IMR-90 (cell line): ENCODE measurements around the gene ABR. TPM values are rescaled to one million over a fixed set of nuclear protein-coding genes. Genes with fewer than 3 reads are reported as not detected.
A peak's percentile ranks its signal among the peaks of the same experiment; 100 is the strongest.

Experiments
- ATAC-seq: fragments of 200-7000 bp; cut with Tn5 transposase; 2 replicates; pipeline ENCODE4 v1.9.1; 2020; ENCODE audit warnings: low read depth, mild to moderate bottlenecking, moderate library complexity
- BruUV-seq: library from RNA; stranded (reverse); fragments of 400-500 nt; replicated peaks from 2 replicates; lab custom pipeline; 2021; lab: Mats Ljungman, UMichigan
- CTCF ChIA-PET: fragments of 300-600 bp; formaldehyde crosslinking; extraction: SDS; loops from one replicate; lab custom pipeline; 2021; ENCODE audit warnings: antibody characterized with exemption; lab: Yijun Ruan, JAX
- POLR2A ChIA-PET: fragments of 300-600 bp; sonication (Branson Sonifier 250); formaldehyde crosslinking; loops from one replicate; lab custom pipeline; 2022; ENCODE audit warnings: antibody characterized with exemption; ENCODE audit not compliant: unreplicated experiment; lab: Charles Lee
- DNase-seq: peaks from one replicate; pipeline ENCODE4 v3.0.0; 2013
- H2AFZ ChIP-seq: replicated peaks from 2 replicates; pipeline ENCODE3; 2013; ENCODE audit warnings: low read length, mild to moderate bottlenecking; ENCODE audit not compliant: poor library complexity
- H2AK5ac ChIP-seq: 2 replicates; pipeline ENCODE4 v1.6.1; 2013; ENCODE audit warnings: low read depth, low read length, inconsistent platforms
- H2AK9ac ChIP-seq: replicated peaks from 2 replicates; pipeline ENCODE3; 2013; ENCODE audit warnings: mild to moderate bottlenecking, low read depth, low read length, moderate library complexity; ENCODE audit not compliant: poor library complexity
- H2BK120ac ChIP-seq: 2 replicates; pipeline ENCODE4 v1.6.1; 2013; ENCODE audit warnings: low read depth, low read length, inconsistent platforms
- H2BK15ac ChIP-seq: 3 replicates; pipeline ENCODE4 v1.6.1; 2013; ENCODE audit warnings: low read depth, low read length, inconsistent platforms
- H2BK20ac ChIP-seq: 2 replicates; pipeline ENCODE4 v1.6.1; 2013; ENCODE audit warnings: low read depth, mild to moderate bottlenecking, inconsistent platforms, low read length, moderate library complexity
- H2BK5ac ChIP-seq: 2 replicates; pipeline ENCODE4 v1.6.1; 2013; ENCODE audit warnings: mild to moderate bottlenecking, low read depth, low read length, inconsistent platforms; ENCODE audit not compliant: poor library complexity, severe bottlenecking
- H3K14ac ChIP-seq: replicated peaks from 2 replicates; pipeline ENCODE4 v1.6.1; 2013; ENCODE audit warnings: low read depth, low read length, inconsistent platforms
- H3K18ac ChIP-seq: 2 replicates; pipeline ENCODE4 v1.6.1; 2013; ENCODE audit warnings: low read depth, low read length, control low read depth
- H3K23ac ChIP-seq: 2 replicates; pipeline ENCODE4 v1.6.1; 2013; ENCODE audit warnings: low read depth, low read length, inconsistent platforms
- H3K27ac ChIP-seq: 2 replicates; pipeline ENCODE4 v1.5.1; 2013; ENCODE audit warnings: mild to moderate bottlenecking, control low read depth, low read length; ENCODE audit not compliant: insufficient read depth
- H3K27me3 ChIP-seq: 2 replicates; pipeline ENCODE4 v1.6.1; 2013; ENCODE audit warnings: low read length; ENCODE audit not compliant: control insufficient read depth, insufficient read depth
- H3K36me3 ChIP-seq: 2 replicates; pipeline ENCODE4 v1.6.1; 2013; ENCODE audit warnings: low read length, mixed read lengths; ENCODE audit not compliant: control insufficient read depth, insufficient read depth
- H3K4ac ChIP-seq: 2 replicates; pipeline ENCODE4 v1.6.1; 2013; ENCODE audit warnings: low read depth, low read length, inconsistent platforms
- H3K4me1 ChIP-seq: 2 replicates; pipeline ENCODE4 v1.6.1; 2013; ENCODE audit warnings: low read length, mixed read lengths; ENCODE audit not compliant: control insufficient read depth, insufficient read depth
- H3K4me2 ChIP-seq: 2 replicates; pipeline ENCODE4 v1.6.1; 2013; ENCODE audit warnings: low read depth, mild to moderate bottlenecking, control low read depth, low read length, moderate library complexity
- H3K4me3 ChIP-seq: 2 replicates; pipeline ENCODE4 v1.5.1; 2013; ENCODE audit warnings: low read depth, mild to moderate bottlenecking, control low read depth, low read length, moderate library complexity; ENCODE audit not compliant: insufficient read depth
- H3K56ac ChIP-seq: 2 replicates; pipeline ENCODE4 v1.6.1; 2013; ENCODE audit warnings: low read length, inconsistent platforms; ENCODE audit not compliant: insufficient read depth; ENCODE audit errors: extremely low read depth
- H3K79me1 ChIP-seq, 2 experiments: 2 replicates each; pipeline ENCODE4 v1.6.1; 2013; ENCODE audit warnings: low read length in 2 of 2, inconsistent platforms in 1 of 2, low read depth in 1 of 2
- H3K9ac ChIP-seq: 2 replicates; pipeline ENCODE4 v1.6.1; 2013; ENCODE audit warnings: low read depth, low read length, control low read depth
- H3K9me1 ChIP-seq: 2 replicates; pipeline ENCODE4 v1.6.1; 2013; ENCODE audit warnings: low read length, inconsistent platforms; ENCODE audit not compliant: insufficient read depth
- H3K9me3 ChIP-seq: 2 replicates; pipeline ENCODE4 v1.6.1; 2013; ENCODE audit warnings: low read length; ENCODE audit not compliant: control insufficient read depth, insufficient read depth
- H4K20me1 ChIP-seq: 2 replicates; pipeline ENCODE4 v1.6.1; 2013; ENCODE audit warnings: low read length, inconsistent platforms; ENCODE audit not compliant: insufficient read depth
- H4K5ac ChIP-seq: 2 replicates; pipeline ENCODE4 v1.6.1; 2013; ENCODE audit warnings: mild to moderate bottlenecking, low read depth, low read length, control low read depth
- H4K8ac ChIP-seq, 2 experiments: 2 replicates each; pipeline ENCODE4 v1.6.1; 2013; ENCODE audit warnings: low read depth in 2 of 2, low read length in 2 of 2, control low read depth in 1 of 2, inconsistent platforms in 1 of 2
- H4K91ac ChIP-seq: 2 replicates; pipeline ENCODE4 v1.6.1; 2013; ENCODE audit warnings: low read depth, low read length, inconsistent platforms; ENCODE audit not compliant: insufficient read depth
- CHD1 ChIP-seq: IDR thresholded peaks from 2 replicates; pipeline ENCODE4 v1.6.1; 2012; ENCODE audit warnings: low read depth, low read length, improper control_type of control experiment
- CTCF ChIP-seq: conservative IDR thresholded peaks from 2 replicates; pipeline ENCODE4 v1.5.1; 2012; ENCODE audit warnings: mild to moderate bottlenecking, low read depth, low read length, improper control_type of control experiment
- ELK1 ChIP-seq: fragments of 150-350 bp; IDR thresholded peaks from 2 replicates; pipeline ENCODE4 v1.6.1; 2016; ENCODE audit warnings: low read depth, mild to moderate bottlenecking, low read length, moderate library complexity, borderline replicate concordance
- FOS ChIP-seq: fragments of 150-350 bp; IDR thresholded peaks from 2 replicates; pipeline ENCODE4 v1.6.1; 2016; ENCODE audit warnings: low read depth, low read length
- MAZ ChIP-seq: IDR thresholded peaks from 2 replicates; pipeline ENCODE4 v1.6.1; 2012; ENCODE audit warnings: low read depth, mild to moderate bottlenecking, low read length, improper control_type of control experiment, moderate library complexity, borderline replicate concordance
- NFE2L2 ChIP-seq: fragments of 150-350 bp; IDR thresholded peaks from 2 replicates; pipeline ENCODE4 v1.6.1; 2016; ENCODE audit warnings: low read depth, mild to moderate bottlenecking, low read length
- RAD21 ChIP-seq: IDR thresholded peaks from 2 replicates; pipeline ENCODE4 v1.6.1; 2012; ENCODE audit warnings: low read length, improper control_type of control experiment
- RCOR1 ChIP-seq: IDR thresholded peaks from 2 replicates; pipeline ENCODE4 v1.6.1; 2012; ENCODE audit warnings: mild to moderate bottlenecking, low read length, improper control_type of control experiment; ENCODE audit not compliant: insufficient replicate concordance
- RFX5 ChIP-seq: IDR thresholded peaks from 2 replicates; pipeline ENCODE4 v1.8.0; 2012; ENCODE audit warnings: low read depth, mild to moderate bottlenecking, low read length, moderate library complexity
- USF2 ChIP-seq: fragments of 150-350 bp; IDR thresholded peaks from 2 replicates; pipeline ENCODE4 v1.6.1; 2017; ENCODE audit warnings: mild to moderate bottlenecking, antibody characterized with exemption, low read length, low read depth
- WGBS, 2 experiments: methylation state at CpG; one replicate each; pipeline versions ENCODE4 v1.1.5 to v1.1.7; 2013; ENCODE audit warnings: missing lambda C conversion rate in 2 of 2; ENCODE audit not compliant: insufficient read length in 1 of 2; ENCODE audit errors: extremely low coverage in 2 of 2; 5-methylcytosine and 5-hydroxymethylcytosine counted together
- dilution Hi-C: fragments of 300-500 bp; cut with HindIII; formaldehyde crosslinking; loops from one replicate; pipeline ENCODE4 v1.14.3; 2018; ENCODE audit warnings: low sequenced_read_pairs; ENCODE audit not compliant: unreplicated experiment
- in situ Hi-C: fragments of 300-500 bp; cut with MboI; formaldehyde crosslinking; loops from 3 replicates; pipeline ENCODE4 v1.14.3; 2019; ENCODE audit warnings: low sequenced_read_pairs, inconsistent platforms, mixed read lengths
- intact Hi-C: fragments of 100-400 bp; cut with micrococcal nuclease; formaldehyde crosslinking; loops from 2 replicates; pipeline ENCODE4 v1.10.0; 2022
- polyA plus RNA-seq, 3 experiments: library from polyadenylated mRNA; depleted of rRNA; stranded (reverse); fragments of >200 nt; gene quantifications; 2 replicates each; pipeline ENCODE4 v1.2.3, GENCODE V29; 2012; ENCODE audit warnings: low replicate concordance in 1 of 3
- total RNA-seq: library from RNA; depleted of rRNA; stranded (reverse); fragments of >200 nt; gene quantifications from 2 replicates; pipeline ENCODE4 v1.2.3, GENCODE V29; 2012

Gene ABR
- total and polyA plus RNA-seq, 2 of the 4 experiments (the other 2 are of a cell fraction), result 28.3 to 79.7 TPM

GRCh38 chr17:1029922-1030644, 149.7 kb downstream of the ABR start (continued):
- TF ChIP-seq ELK1, result no peak

- in situ Hi-C loops, result no loop called here
- peak; percentile 83 for ATAC-seq
- peak overlapping the region; percentile 91 for H2BK120ac ChIP-seq
- TF ChIP-seq RAD21 (no peak), CTCF (no peak), RCOR1 (no peak), NFE2L2 (no peak), USF2 (no peak), CHD1 (no peak), RFX5 (no peak), FOS (peak; percentile 74), MAZ (no peak)
Measured at GRCh38 chr17:1029196-1029921, 150.4 kb downstream of the ABR start.

More at GRCh38 chr17:1029196-1029921, 150.4 kb downstream of the ABR start:
- peak overlapping the region; percentile 82; the same call in 1 of the 2 replicates for H3K23ac ChIP-seq
- H3K4me2 ChIP-seq, result peak overlapping the region; percentile 58
- H3K56ac ChIP-seq, result no peak overlapping the region
- H2AK5ac ChIP-seq, result peak overlapping the region; percentile 97
- H3K79me1 ChIP-seq, result peaks cover 0 to 33% of the 10 kb centered on the region in 2 experiments; a peak in 3 of 4 replicates
- dilution Hi-C loops (no loop called here), intact Hi-C loops (no loop called here)
- no peaks in the 10 kb centered on the region for H3K9me3 ChIP-seq
- peak overlapping the region; percentile 86 for H2AK9ac ChIP-seq
- peak overlapping the region; percentile 75 for H2BK20ac ChIP-seq
- H3K9ac ChIP-seq, result peak overlapping the region; percentile 43; the same call in 1 of the 2 replicates
- H3K18ac ChIP-seq, result peak overlapping the region; percentile 86
- peak overlapping the region; percentile 79; the same call in 1 of the 2 replicates for H4K5ac ChIP-seq
- H4K20me1 ChIP-seq, result peaks cover 29% of the 10 kb centered on the region
- 72% methylated on average over 19 of the region's 30 CpGs; no CpG with 5 or more reads in 1 of the 2 experiments for WGBS, 2 experiments
- CTCF ChIA-PET, result interaction anchor here (0.8 to 1.2 kb wide), 3 partner anchors 27 to 28 kb away, joined by 3 read pairs; no protein-coding TSS in a partner anchor
- BruUV-seq, result no TSS peak
- H3K27me3 ChIP-seq, result no peaks in the 10 kb centered on the region
- peak overlapping the region; percentile 90 for H3K4ac ChIP-seq
- peak overlapping the region; percentile 60; the same call in 1 of the 3 replicates for H2BK15ac ChIP-seq
- peak overlapping the region in 1 of 2 experiments; percentile 67; a peak in 1 of 4 replicates for H4K8ac ChIP-seq
- peak overlapping the region; percentile 77 for H2AFZ ChIP-seq
- peaks cover 7% of the 10 kb centered on the region for H3K36me3 ChIP-seq
- H3K4me1 ChIP-seq, result peaks cover 21% of the 10 kb centered on the region
- DNase-seq, result peak; percentile 73
- H3K9me1 ChIP-seq, result peaks cover 13% of the 10 kb centered on the region
- no peak overlapping the region for H3K4me3 ChIP-seq
- H2BK5ac ChIP-seq, result peak overlapping the region; percentile 48
- peak overlapping the region; percentile 58 for H4K91ac ChIP-seq
- H3K14ac ChIP-seq, result peak overlapping the region; percentile 90
- H3K27ac ChIP-seq, result peak overlapping the region; percentile 85; the same call in 1 of the 2 replicates
- POLR2A ChIA-PET, result no interaction called here
